Hindlimb muscle (tissue), 1 donor: ENCODE results near the gene ZNF544. TPM values are rescaled to one million over a fixed set of nuclear protein-coding genes. Genes with fewer than 3 reads are reported as not detected.
"Not testable (repeated sequence)": the region's sequence is repeated elsewhere in the genome, so short reads cannot be mapped to it uniquely, and the experiment has no call there.

Source experiments
- DNase-seq: peaks from one replicate; pipeline ENCODE4 v3.0.0-alpha.2; 2013
- polyA plus RNA-seq: library from polyadenylated mRNA; unstranded; fragments of 120-200 nt; gene quantifications from one replicate; pipeline ENCODE4 v1.2.1, GENCODE V29; 2013; ENCODE audit not compliant: insufficient read length

The ZNF544 gene
- polyA plus RNA-seq, 1 donor, result 17.6 TPM

DNA sequence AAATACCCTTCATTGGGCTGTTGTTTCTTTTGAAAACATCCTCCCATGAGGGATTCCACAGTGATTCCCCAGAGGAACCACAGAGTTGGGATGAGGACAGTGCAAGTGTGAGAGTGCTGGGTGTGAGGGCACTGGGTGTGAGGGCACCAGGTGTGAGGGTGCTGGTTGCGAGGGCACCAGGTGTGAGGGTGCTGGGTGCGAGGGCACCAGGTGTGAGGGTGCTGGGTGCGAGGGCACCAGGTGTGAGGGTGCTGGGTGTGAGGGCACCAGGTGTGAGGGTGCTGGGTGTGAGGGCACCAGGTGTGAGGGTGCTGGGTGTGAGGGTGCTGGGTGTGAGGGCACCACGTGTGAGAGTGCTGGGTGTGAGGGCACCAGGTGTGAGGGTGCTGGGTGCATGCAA, 29.5 kb downstream of the ZNF544 start:
- DNase-seq, result not testable (repeated sequence)

DNA sequence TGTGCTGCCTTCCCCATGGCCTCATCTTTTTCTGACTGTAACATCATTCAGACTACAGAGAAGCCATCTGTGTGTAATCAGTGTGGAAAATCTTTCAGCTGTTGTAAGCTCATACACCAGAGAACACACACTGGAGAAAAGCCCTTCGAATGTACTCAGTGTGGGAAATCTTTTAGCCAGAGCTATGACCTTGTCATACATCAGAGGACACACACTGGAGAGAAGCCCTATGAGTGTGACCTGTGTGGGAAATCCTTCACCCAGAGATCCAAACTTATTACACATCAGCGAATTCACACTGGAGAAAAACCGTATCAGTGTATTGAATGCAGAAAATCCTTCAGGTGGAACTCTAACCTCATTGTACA, 32.9 kb downstream of the ZNF544 start:
- no peak for DNase-seq

DNA sequence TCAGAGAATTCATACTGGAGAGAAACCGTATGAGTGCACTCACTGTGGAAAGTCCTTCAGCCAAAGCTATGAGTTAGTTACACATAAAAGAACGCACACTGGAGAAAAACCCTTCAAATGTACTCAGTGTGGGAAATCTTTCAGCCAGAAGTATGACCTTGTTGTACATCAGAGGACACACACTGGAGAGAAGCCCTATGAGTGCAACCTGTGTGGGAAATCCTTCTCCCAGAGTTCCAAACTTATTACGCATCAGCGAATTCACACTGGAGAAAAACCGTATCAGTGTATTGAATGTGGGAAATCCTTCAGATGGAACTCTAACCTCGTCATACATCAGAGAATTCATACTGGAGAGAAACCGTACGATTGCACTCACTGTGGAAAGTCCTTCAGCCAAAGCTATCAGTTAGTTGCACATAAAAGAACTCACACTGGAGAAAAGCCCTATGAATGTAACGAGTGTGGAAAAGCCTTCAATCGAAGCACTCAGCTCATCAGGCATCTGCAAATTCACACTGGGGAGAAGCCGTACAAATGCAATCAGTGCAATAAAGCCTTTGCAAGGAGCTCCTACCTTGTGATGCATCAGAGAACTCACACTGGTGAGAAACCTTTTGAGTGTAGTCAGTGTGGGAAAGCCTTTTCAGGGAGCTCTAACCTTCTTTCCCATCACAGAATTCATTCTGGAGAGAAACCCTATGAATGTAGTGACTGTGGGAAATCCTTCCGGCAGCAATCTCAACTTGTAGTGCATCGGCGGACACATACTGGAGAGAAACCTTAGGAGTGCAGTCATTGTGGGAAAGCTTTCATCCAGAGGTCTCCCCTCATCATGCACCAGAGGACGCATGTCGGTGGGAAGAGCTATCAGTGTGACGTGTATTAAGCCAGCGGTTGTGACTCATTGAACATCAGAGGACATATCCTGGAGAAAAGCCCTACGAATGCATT, 33.5 kb downstream of the ZNF544 start:
- no peak for DNase-seq

DNA sequence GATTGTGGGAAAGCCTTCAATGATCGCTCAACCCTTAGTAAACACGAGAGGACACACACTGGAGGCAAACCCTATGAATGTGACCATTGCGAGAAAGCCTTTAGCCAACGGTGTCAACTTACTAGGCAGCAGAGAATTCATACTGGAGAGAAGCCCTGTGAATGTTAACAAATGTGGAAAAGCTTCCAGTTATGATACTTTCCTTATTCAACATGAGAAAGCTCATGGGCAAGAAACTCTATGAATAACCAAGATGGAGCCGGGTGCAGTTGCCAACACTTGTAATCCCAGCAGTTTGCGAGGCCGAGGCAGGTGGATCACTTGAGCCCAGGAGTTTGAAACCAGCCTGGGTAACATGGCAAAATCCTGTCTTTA, 34.2 kb downstream of the ZNF544 start:
- no peak for DNase-seq

DNA sequence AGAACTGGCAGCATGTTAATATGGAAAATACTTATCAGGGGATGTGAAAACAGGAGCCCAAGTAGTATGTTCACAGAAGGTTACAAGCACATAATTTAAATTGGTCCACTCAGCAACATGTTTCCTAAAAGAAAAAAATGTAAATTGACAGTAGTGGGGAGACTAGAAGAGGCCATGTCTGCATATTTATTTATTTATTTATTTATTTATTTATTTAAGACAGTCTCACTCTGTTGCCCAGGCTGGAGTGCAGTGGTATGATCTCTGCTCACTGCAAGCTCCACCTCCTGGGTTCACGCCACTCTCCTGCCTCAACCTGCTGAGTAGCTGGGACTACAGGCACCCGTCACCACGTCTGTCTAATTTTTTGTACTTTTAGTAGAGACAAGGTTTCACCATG, 36.4 kb downstream of the ZNF544 start:
- no peak for DNase-seq

DNA sequence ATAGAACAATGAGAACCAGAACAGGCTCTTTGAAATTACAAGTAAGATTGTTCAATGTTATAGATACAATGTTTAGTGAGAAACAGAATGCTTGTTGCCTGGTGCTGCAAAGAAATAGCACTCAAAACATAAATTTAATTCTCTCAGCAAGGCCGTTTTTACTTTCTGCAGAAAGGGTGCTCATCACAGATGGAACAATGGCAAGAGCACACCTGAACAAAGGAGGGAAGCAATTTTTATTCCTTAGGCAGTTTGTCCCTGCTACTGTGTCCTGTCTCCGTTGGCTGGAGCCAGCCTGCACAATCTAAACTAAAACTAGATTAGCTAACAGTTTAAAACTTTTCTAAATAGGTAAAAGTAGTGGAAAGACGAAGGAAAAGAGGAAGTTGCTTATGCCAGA, 39.6 kb downstream of the ZNF544 start:
- DNase-seq, result no peak

DNA sequence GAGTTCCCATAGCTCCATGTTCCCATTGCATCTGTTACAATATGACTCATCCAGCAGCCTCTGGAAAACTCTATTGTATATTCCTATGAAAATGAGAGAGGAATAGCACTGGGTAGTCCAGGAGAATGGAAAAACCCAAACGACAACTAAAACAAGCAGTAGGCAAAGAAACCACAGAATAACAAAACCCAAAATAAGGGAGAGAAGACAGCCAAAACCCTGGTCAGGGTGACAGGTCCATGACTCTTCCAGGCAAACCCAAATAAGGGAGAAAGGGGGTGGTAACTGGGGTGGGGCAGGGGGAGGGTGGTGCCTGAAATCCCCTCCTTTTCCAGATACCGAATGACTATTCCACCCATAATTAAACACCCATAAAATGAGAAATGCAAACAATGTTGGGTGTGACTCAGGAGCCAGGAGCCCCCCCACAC, 46.1 kb downstream of the ZNF544 start:
- DNase-seq, result no peak

DNA sequence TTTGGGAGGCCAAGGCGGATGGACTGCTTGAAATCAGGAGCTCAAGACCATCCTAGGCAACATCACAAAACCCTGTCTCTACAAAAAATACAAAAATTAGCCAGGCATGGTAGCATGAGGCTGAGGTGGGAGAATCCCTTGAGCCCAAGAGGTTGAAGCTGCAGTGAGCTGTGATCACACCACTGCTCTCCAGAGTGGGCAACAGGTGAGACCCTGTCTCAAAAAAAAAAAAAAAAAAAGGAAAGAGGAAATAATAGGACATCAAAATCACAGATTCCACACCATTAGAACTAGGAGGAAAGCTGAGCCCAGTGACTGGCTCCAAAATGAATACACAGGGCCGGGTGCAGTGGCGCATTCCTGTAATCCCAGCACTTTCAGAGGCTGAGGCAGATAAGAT, 46.9 kb downstream of the ZNF544 start:
- DNase-seq, result no peak

DNA sequence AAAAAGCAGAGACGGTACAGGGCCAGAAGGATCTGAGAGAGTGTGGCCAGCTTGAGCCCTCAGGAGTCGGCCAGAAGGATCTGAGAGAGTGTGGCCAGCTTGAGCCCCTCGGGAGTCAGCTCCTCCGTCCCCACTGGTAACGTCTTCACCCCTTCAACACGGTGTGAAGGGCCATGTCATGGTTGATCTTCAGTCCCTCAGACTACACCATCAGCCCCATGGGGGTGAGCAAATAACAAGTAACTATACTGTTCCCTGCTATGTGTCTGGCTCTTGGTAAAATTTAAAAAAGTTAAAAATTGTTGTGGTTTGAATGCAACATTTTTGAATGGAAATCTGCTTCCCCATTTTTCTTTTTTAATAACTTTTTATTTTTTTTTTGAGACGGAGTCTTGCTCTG, 48.5 kb downstream of the ZNF544 start:
- no peak for DNase-seq

DNA sequence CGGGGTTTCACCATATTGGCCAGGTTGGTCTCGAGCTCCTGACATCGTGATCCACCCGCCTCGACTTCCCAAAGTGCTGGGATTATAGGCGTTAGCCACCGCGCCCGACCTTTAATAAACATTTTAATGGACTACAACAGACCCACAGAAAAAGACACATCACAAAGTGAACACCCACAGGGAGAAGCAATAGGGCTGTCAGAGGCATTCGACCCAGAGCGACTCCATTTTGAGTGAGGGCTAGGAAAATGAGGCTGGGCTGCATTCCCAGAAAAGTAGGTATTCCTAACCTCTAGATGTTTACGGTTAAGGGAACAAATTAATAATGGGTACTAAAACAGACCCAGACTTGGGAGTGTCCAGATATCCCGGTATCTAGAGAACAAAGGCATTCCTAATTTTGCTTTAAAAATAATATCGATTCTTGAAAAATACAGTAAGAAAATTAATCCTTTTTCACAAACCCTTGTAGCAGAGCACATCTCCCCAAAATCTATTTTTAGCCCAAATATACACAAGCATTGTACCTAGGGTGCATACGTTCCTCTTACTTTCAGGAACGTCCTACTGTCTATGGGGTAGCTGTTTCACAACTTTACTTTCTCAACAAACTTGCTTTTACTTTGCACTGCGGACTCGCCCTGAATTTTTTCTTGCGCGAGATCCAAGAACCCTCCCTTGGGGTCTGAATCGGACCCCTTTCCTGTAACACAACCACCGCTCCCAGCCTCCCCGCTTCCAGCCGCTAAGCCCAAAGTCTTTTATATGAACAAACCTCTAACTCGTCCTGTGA, 49.2 kb downstream of the ZNF544 start:
- no peak for DNase-seq

DNA sequence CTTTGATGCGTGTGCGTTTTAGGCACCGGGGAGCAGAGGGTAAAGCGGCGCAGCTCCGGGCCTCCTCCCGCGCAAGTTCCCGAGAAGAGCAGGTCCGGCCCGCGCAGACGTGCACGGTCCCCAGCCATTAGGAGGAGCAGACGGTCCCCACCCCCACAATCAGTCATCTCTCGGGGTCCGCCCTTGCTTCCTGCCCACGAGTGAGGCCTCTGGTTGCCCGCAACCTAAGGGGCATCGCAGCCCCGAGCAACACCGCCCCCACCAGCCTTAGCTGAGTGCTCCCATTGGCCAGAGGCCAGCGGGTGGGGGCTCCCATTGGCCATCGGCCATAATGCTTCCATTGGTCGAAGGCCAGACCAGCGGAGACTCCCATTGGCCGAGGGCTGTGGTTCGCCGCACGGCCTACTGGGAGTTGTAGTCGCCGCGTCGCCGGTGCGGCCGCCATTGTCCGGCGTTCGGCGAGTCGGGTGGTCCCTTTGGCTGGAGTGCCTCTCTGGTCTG, 49.9 kb downstream of the ZNF544 start, which contains the start of gene ZNF8:
Gene ZNF8, plus strand, starts transcription at position 415 of the 501 bp plus-strand sequence. CDS start 127 bp downstream, outside the sequence.
- peak; percentile 97 for DNase-seq

DNA sequence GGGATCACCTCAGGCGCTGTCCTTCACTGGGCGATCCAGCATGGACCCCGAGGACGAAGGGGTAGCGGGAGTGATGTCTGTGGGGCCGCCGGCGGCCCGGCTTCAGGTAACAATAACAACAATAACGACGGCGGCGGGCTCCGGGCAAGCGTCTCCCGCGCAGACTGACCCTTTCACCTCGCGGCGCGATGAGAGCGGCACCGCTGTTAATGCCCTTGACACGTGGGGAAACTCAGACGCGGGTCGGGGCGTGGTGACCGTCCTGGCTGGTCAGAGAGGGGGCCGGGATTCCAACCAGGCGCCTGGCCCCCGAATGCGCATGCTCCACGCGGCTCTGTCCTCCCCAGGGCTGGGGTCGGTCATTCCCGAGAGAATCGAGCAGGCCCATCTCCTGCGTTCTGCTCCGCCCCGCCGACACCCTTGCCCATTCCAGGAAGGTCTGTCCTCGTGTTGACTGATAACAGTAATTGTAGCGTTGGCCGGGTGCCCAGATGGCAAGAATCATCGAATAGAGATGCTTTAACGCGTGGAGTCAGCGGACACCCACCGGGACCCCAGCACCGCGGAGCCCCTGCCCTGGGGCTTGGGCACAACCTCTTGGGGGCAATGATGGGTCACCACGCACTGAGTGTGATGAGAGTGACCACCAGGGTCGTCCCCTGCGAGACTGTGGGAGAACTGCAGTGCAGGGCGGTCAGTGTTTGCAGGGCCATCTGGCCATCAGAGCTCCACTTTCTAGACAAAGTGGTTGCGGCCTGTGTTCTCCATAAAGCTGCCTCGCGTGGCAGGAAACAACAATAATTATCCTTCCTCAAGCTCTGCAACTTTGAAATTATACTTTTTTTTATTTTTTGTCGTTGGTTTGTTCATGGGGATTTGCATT, 50.6 kb downstream of the ZNF544 start:
- DNase-seq, result peak; percentile 64

DNA sequence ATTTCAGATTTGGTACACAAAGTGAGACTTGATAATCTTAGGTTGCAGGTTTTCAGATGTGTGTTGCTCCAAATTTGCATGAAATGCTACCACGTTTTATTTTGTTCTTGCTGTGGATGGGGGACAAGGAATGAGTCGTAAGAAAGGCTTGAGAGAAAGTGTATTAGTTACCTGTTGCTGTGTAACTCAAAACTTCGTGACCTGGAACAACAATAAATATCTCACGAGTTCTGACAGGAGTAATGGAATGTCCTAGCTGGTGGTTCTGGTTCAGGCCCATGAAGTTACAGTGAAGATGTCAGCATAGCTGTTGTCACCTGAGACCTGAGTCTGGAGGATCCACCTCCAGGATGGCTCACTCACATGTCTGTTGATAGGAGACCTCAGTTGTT, 51.2 kb downstream of the ZNF544 start:
- DNase-seq, result no peak

DNA sequence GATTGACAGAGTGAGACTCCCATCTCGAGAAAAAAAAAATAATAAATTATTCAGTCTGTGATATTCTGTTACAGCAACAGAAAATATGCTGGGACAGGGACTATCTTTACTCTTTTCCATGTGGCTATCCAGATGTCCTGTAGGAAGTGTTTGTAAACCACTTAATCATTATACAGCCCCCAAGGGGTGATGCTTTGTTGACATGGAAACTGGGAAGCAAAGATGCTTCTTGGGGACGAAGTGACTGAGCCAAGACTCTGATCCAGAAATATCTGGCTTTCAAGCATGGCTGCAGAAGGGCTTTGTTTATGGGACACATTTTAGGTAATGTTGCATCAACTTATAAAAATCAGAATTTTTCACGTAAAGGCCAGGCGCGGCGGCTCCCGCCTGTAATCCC, 55.5 kb downstream of the ZNF544 start:
- DNase-seq, result peak; percentile 34

DNA sequence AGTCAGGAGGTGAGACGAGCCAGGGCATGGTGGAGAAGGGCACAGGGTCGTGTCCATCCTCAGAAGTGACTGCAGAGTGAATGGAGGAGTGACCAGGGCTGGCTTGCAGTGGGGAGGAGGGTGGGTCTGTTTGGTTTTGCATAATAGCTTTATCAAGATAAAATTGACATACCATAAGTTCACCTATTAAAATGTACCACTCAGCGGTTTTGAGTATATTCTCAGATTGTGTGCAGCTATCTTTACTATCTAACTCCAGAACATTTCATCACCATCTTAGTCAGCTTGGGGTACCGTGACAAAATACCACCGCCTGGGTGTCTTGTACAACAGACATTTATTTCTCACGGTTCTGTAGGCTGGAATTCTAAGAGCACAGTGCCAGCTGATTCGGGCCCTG, 63.2 kb downstream of the ZNF544 start:
- DNase-seq, result no peak

DNA sequence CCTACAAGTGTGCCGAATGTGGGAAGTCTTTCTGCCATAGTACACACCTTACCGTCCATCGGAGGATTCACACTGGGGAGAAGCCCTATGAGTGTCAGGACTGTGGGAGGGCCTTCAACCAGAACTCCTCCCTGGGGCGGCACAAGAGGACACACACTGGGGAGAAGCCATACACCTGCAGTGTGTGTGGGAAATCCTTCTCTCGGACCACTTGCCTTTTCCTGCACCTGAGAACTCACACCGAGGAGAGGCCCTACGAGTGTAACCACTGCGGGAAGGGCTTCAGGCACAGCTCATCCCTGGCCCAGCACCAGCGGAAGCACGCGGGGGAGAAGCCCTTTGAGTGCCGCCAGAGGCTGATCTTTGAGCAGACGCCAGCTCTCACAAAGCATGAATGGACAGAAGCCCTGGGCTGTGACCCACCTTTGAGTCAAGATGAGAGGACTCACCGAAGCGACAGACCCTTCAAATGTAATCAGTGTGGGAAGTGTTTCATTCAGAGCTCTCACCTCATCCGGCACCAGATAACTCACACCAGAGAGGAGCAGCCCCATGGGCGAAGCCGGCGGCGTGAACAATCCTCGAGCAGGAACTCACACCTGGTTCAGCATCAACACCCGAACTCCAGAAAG, 66.1 kb downstream of the ZNF544 start:
- no peak for DNase-seq

DNA sequence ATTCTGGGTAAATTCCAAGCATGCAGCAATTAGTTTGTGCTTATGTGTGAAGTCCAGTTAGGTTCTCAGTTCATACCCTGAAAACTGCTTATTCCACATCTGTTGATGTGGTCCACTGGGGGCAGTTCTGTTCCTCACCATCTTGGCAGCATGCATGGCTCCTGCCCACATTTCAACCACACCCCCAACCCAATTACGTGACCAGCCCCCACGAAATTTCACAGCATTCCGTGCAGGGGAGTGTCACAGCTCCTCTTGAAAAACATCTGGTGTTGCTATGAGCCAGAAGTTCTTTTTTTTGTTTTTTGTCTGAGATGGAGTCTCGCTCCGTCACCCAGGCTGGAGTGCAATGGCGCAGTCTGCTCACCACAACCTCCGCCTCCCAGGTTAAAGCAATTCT, 67.4 kb downstream of the ZNF544 start:
- DNase-seq, result no peak

DNA sequence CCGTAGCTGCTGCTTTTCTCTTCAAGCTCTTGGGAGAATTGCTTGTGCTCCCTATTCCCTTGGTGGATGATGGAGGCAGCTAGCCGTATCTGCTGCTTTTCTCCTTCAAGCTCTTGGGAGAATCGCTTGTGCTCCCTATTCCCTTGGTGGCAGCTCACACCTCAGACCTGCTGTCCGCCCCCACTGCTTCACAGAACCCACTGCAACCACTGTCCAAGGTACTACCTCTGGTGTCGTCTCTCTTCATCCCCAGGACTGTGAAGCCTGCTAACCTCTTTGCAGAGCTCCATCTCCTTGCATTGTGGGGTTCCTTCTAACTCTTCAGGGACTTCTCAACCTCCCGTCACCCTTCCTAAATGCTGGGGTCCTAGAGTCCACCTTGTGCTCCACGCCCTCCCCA, 71.9 kb downstream of the ZNF544 start:
- no peak for DNase-seq

DNA sequence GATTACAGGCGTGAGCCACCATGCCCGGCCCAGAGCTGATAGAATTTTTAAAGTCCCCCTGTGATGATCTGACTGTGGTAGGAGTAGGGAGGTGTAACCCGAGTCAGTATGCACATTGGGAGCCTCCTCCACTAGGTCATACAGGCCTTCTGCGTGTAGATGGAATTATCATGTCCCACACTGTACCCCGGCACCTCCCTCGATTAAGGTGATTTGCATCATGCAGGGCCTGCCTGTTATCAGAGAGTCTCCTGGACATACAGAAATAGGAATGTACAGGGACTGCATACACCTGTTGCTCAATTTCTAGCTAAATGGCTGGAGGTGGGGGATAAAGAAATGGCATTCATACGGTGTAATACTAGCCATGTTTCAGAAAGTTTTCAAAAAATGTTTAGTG, 75.5 kb downstream of the ZNF544 start:
- no peak for DNase-seq

DNA sequence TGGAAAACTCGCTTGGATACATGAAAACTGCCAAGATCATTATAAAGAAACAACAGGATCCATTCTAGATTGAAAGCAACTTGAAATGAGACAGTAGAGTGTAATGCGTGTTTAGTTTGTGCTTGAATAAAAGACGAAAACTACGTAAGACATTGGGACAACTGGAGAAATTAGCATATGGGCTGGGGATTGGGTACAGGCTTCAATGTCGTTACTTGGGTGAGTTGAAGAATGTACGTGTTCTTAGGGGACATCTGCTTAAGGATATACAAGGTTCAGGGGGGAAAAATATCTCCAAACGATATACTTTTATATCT, 76.0 kb downstream of the ZNF544 start:
- DNase-seq, result no peak

DNA sequence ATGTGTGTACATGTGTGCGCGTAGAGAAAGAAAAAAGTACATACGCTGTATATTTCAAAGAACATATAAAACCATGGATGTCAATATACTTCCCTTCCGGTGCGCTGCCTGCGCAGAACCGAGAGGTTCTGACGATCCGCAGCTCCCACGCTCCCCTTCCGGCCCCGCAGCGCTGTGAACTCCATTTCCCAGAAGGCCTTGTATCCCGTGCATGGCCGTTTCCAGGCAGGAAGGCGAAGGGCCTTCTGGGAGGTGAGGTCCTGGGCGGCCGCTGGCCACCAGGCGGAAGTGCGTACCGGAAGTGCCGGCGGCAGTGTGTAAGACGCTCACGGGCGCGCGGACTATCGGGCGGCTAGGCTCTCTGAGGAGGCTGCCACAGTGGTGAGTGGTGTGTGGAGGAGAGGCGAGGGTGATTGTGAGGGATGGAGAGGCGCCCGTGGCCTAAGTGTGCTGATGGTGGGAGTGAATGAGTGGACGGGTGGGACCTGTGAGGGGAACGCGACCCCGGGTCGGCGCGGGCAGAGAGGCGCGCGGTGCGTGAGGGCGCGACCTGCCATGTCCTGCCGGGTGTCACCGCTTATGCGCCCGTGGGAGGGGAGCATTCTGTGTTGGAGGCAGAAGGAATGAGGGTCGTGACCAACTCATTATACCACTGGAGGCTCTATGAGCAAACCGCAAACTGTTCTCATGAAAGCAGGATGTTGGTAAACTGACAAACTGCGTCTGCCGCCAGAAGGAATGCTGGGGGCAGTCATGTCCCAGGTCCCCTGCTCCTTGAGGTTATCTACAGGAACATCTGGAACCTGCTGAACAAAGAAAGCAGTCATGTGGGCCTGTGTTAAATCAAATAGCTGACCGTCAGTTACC, 76.6 kb downstream of the ZNF544 start, which contains the start of gene ERVK3-1:
Gene ERVK3-1, plus strand, starts transcription at position 313 of the 867 bp plus-strand sequence. CDS start 6,792 bp downstream, outside the sequence.
- peak; percentile 96 for DNase-seq
